Measurements from ENCODE around the gene VWA8. TPM values are rescaled to one million over a fixed set of nuclear protein-coding genes. Genes with fewer than 3 reads are reported as not detected.

Gene VWA8
- total and polyA plus RNA-seq, 9 donors, result 4.5 to 25.1 (median 21.0) TPM

DNA sequence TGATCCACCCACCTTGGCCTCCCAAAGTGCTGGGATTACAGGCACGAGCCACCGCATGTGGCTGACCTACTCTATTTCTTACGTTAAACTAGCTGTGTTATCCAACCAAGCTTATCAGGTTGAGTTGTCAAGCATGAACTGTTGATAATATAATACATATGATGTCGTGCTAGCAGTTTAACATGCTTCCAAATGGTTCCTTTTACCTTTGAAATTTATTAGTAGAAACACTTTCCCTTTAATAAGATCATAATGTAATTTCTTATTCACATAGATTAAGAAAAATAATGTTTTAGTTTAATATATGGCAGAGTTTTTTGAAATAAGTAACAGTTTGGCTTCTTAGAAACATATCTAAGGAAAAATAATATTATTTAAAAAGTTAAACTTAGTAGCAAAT lies 34.4 kb upstream of the VWA8 start:
- WGBS, 3 donors, result 77 to 84% (median 83%) methylated on average over 4 of the region's 4 CpGs
- Histone ChIP-seq H3K4me3 (no peak overlapping the region), H3K4me1 (ENCODE audit: insufficient read depth) (no peaks in the 10 kb centered on the region), H3K36me3 (no peaks in the 10 kb centered on the region), H3K27ac (no peak overlapping the region), H3K9me3 (no peaks in the 10 kb centered on the region), H3K27me3 (no peaks in the 10 kb centered on the region)
- TF ChIP-seq CTCF (IDR thresholded peaks at IDR 0.05) (no peak), EP300 (IDR thresholded peaks at IDR 0.05) (no peak), POLR2A (IDR thresholded peaks at IDR 0.05) (no peak)
- DNase-seq, result no peak
- intact Hi-C loops (cut with DNase I), result no loop called here

GRCh38 chr13:41994696-41995095 lies 33.8 kb upstream of the VWA8 start:
- Histone ChIP-seq H3K9me3 (no peaks in the 10 kb centered on the region), H3K4me3 (no peak overlapping the region), H3K4me1 (ENCODE audit: insufficient read depth) (no peaks in the 10 kb centered on the region), H3K27ac (no peak overlapping the region), H3K27me3 (no peaks in the 10 kb centered on the region), H3K36me3 (no peaks in the 10 kb centered on the region)
- 51 to 79% (median 64%) methylated on average over 1 of the region's 1 CpG for WGBS, 3 donors
- TF ChIP-seq CTCF (IDR thresholded peaks at IDR 0.05) (no peak), POLR2A (IDR thresholded peaks at IDR 0.05) (no peak), EP300 (IDR thresholded peaks at IDR 0.05) (no peak)
- intact Hi-C loops (cut with DNase I), result no loop called here
- DNase-seq, result no peak

DNA sequence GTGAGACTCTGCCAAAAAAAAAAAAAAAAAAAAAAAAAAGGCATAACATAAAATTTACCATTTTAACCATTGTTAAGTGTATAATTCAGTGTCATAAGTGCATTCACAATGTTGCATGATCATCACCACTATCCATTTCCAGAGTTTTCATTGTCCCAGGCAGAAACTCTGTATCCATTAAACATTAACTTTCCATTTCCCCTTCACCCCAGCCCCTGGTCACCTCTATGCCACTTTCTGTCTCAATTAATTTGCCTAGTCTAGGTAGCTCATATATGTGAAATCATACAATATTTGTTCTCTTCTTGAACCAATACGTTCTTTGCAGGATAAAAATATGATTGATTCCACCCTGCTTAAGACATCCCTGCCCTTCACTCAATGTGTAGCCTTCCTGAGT lies 31.0 kb upstream of the VWA8 start:
- Histone ChIP-seq H3K27me3 (no peaks in the 10 kb centered on the region), H3K36me3 (no peaks in the 10 kb centered on the region), H3K27ac (no peak overlapping the region), H3K4me3 (no peak overlapping the region), H3K9me3 (no peaks in the 10 kb centered on the region), H3K4me1 (ENCODE audit: insufficient read depth) (no peaks in the 10 kb centered on the region)
- no peak for DNase-seq
- TF ChIP-seq POLR2A (IDR thresholded peaks at IDR 0.05), result no peak
- TF ChIP-seq EP300 (IDR thresholded peaks at IDR 0.05), result no peak
- TF ChIP-seq CTCF (IDR thresholded peaks at IDR 0.05), result no peak
- intact Hi-C loops (cut with DNase I), result no loop called here
- 72 to 86% (median 78%) methylated on average over 1 of the region's 1 CpG for WGBS, 3 donors

- TF ChIP-seq CTCF (IDR thresholded peaks at IDR 0.05) (no peak), POLR2A (IDR thresholded peaks at IDR 0.05) (no peak), EP300 (IDR thresholded peaks at IDR 0.05) (no peak)
- Histone ChIP-seq H3K27me3 (no peaks in the 10 kb centered on the region), H3K9me3 (no peaks in the 10 kb centered on the region)
Observed at GRCh38 chr13:41988244-41988643, 27.3 kb upstream of the VWA8 start.

More at GRCh38 chr13:41988244-41988643, 27.3 kb upstream of the VWA8 start:
- no peaks in the 10 kb centered on the region for H3K36me3 ChIP-seq
- no peak overlapping the region for H3K4me3 ChIP-seq
- no peak for DNase-seq
- H3K4me1 ChIP-seq (ENCODE audit: insufficient read depth), result no peaks in the 10 kb centered on the region
- H3K27ac ChIP-seq, result no peak overlapping the region
- intact Hi-C loops (cut with DNase I), result no loop called here
